Measurements from ENCODE around the gene ERAP2.

The ERAP2 gene

DNA sequence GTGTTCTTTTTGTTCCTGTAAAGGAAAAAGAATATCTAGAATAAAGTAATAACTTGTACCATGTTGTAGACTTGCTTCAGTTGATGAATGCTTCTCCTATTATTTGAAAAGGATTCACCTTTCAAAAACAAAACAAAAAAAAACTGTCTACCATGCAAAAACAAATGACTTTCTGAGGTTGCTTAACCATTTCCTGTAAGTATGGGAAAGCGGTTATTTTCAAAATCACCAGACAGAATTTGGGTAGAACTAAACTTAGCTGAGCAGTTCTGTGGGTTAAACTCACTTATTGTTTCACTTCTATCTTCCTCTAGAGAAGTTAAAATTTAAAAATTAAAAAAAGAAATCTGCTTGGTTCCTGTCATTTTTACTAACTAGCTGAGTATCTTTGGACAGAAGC is 84.8 kb downstream of the ERAP2 start:
- Histone ChIP-seq H3K4me3 (ENCODE audit: insufficient read depth in 1 of 2, low read depth in 1 of 2, low read length in 2 of 2) (no peak overlapping the region), H3K4ac (ENCODE audit: low read depth in 1 of 2, low read length in 2 of 2) (no peak overlapping the region), H4K91ac (ENCODE audit: low read length) (no peak overlapping the region), H3K27me3 (ENCODE audit: control insufficient read depth in 1 of 2, insufficient read depth in 1 of 2, low read length in 2 of 2) (no peaks in the 10 kb centered on the region), H3K18ac (ENCODE audit: low read depth in 1 of 2, low read length in 2 of 2) (no peak overlapping the region), H2BK12ac (ENCODE audit: low read length in 2 of 2) (no peak overlapping the region), H2AK5ac (ENCODE audit: low read length, severe bottlenecking) (no peak overlapping the region), H3K27ac (ENCODE audit: low read length, poor library complexity, severe bottlenecking) (no peak overlapping the region), H3K4me1 (ENCODE audit: control insufficient read depth, insufficient read depth, low read depth, low read length) (peaks cover 4% of the 10 kb centered on the region), H2BK5ac (ENCODE audit: low read depth, low read length, poor library complexity, severe bottlenecking) (no peak overlapping the region), H3K9me3 (ENCODE audit: control insufficient read depth, low read length) (no peaks in the 10 kb centered on the region), H3K79me1 (replicated peaks; ENCODE audit: low read length, poor library complexity, severe bottlenecking) (peaks cover 2% of the 10 kb centered on the region), H4K8ac (ENCODE audit: low read length) (no peak overlapping the region), H3K4me2 (ENCODE audit: low read length, poor library complexity, severe bottlenecking) (no peak overlapping the region), H3K14ac (ENCODE audit: low read length in 2 of 2) (no peak overlapping the region), H2AFZ (ENCODE audit: low read depth, low read length) (no peak overlapping the region), H2BK15ac (ENCODE audit: low read depth, poor library complexity, severe bottlenecking) (no peak overlapping the region), H3K23ac (ENCODE audit: low read length in 2 of 2) (no peak overlapping the region), H2BK120ac (ENCODE audit: low read depth, low read length) (no peak overlapping the region), H3K9ac (ENCODE audit: low read length) (no peak overlapping the region), H3K36me3 (ENCODE audit: control insufficient read depth in 1 of 2, insufficient read depth in 2 of 2, low read depth in 1 of 2, low read length in 2 of 2) (no peaks in the 10 kb centered on the region)
- no CpG with 5 or more reads among the region's 1 CpG for WGBS
- no peak for DNase-seq

DNA sequence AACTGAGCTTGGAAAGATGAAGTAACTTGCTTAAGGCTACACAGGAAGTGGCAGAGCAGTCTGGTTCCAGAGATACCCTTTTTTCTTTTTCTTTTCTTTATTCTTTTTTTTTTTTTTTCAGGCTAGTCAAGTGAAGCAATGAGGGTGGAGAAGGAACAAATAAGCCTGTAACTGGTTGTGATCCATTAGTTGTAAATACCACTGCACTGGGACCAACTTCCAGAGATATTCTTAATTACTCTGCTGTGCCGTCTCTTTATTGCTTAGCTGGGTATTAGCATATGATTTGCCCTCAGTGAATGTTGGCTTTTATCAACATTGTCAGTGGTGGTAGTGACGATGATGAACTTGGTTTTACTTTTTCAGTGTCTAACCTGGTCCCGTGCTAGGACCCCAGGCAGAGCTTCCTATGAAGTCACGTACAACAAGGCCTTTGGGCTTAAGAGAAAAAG is 86.3 kb downstream of the ERAP2 start:
- peak overlapping the region; percentile 8 for H2AK5ac ChIP-seq (ENCODE audit: low read length, severe bottlenecking)
- no peak overlapping the region for H2AFZ ChIP-seq (ENCODE audit: low read depth, low read length)
- no peak for DNase-seq
- H3K4me3 ChIP-seq (ENCODE audit: insufficient read depth in 1 of 2, low read depth in 1 of 2, low read length in 2 of 2): no peak overlapping the region
- H3K4me2 ChIP-seq (ENCODE audit: low read length, poor library complexity, severe bottlenecking): no peak overlapping the region
- H3K23ac ChIP-seq (ENCODE audit: low read length in 2 of 2): no peak overlapping the region
- no peak overlapping the region for H2BK15ac ChIP-seq (ENCODE audit: low read depth, poor library complexity, severe bottlenecking)
- peaks cover 2% of the 10 kb centered on the region for H3K4me1 ChIP-seq (ENCODE audit: control insufficient read depth, insufficient read depth, low read depth, low read length)
- no peak overlapping the region for H2BK120ac ChIP-seq (ENCODE audit: low read depth, low read length)
- H3K79me1 ChIP-seq (replicated peaks; ENCODE audit: low read length, poor library complexity, severe bottlenecking): peaks cover 3% of the 10 kb centered on the region
- H2BK5ac ChIP-seq (ENCODE audit: low read depth, low read length, poor library complexity, severe bottlenecking): no peak overlapping the region
- H3K36me3 ChIP-seq (ENCODE audit: control insufficient read depth in 1 of 2, insufficient read depth in 2 of 2, low read depth in 1 of 2, low read length in 2 of 2): no peaks in the 10 kb centered on the region
- peak overlapping the region; percentile 62 for H3K27ac ChIP-seq (ENCODE audit: low read length, poor library complexity, severe bottlenecking)
- H4K91ac ChIP-seq (ENCODE audit: low read length): no peak overlapping the region
- H2BK12ac ChIP-seq (ENCODE audit: low read length in 2 of 2): peak overlapping the region in 1 of 2 experiments; percentile 77
- no peak overlapping the region for H3K4ac ChIP-seq (ENCODE audit: low read depth in 1 of 2, low read length in 2 of 2)
- peak overlapping the region in 1 of 2 experiments; percentile 40 for H3K18ac ChIP-seq (ENCODE audit: low read depth in 1 of 2, low read length in 2 of 2)
- H3K9me3 ChIP-seq (ENCODE audit: control insufficient read depth, low read length): no peaks in the 10 kb centered on the region
- no peak overlapping the region for H3K14ac ChIP-seq (ENCODE audit: low read length in 2 of 2)
- H3K27me3 ChIP-seq (ENCODE audit: control insufficient read depth in 1 of 2, insufficient read depth in 1 of 2, low read length in 2 of 2): no peaks in the 10 kb centered on the region
- no peak overlapping the region for H4K8ac ChIP-seq (ENCODE audit: low read length)
- H3K9ac ChIP-seq (ENCODE audit: low read length): peak overlapping the region; percentile 23
- WGBS: 74% methylated on average over 3 of the region's 4 CpGs

DNA sequence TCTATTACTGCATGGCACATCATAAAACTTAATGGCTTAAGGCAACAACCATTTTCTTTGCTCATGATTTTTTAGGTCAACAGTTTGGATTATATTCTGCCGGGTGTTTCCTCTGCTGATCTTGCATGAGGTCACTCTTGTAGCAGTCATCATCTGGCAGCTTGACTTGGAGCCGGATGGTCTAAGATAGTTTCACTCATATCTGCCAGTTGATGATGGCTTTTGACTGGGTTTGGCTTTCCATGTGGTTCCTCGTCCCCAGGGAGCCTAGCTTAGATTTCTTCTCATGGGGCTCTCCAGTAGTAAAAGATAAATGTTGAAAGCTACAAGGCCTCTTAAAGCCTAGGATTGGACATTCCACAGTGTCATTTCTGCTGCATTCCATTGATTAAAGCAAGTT is 87.0 kb downstream of the ERAP2 start:
- Histone ChIP-seq H2BK120ac (ENCODE audit: low read depth, low read length) (no peak overlapping the region), H3K18ac (ENCODE audit: low read depth in 1 of 2, low read length in 2 of 2) (no peak overlapping the region), H3K23ac (ENCODE audit: low read length in 2 of 2) (no peak overlapping the region), H2BK5ac (ENCODE audit: low read depth, low read length, poor library complexity, severe bottlenecking) (no peak overlapping the region), H3K14ac (ENCODE audit: low read length in 2 of 2) (no peak overlapping the region), H4K91ac (ENCODE audit: low read length) (no peak overlapping the region), H2BK12ac (ENCODE audit: low read length in 2 of 2) (no peak overlapping the region), H3K4me1 (ENCODE audit: control insufficient read depth, insufficient read depth, low read depth, low read length) (peaks cover 2% of the 10 kb centered on the region), H3K36me3 (ENCODE audit: control insufficient read depth in 1 of 2, insufficient read depth in 2 of 2, low read depth in 1 of 2, low read length in 2 of 2) (no peaks in the 10 kb centered on the region), H3K4me2 (ENCODE audit: low read length, poor library complexity, severe bottlenecking) (no peak overlapping the region), H3K9me3 (ENCODE audit: control insufficient read depth, low read length) (no peaks in the 10 kb centered on the region), H3K27ac (ENCODE audit: low read length, poor library complexity, severe bottlenecking) (peak overlapping the region; percentile 42), H2AK5ac (ENCODE audit: low read length, severe bottlenecking) (no peak overlapping the region), H3K4me3 (ENCODE audit: insufficient read depth in 1 of 2, low read depth in 1 of 2, low read length in 2 of 2) (no peak overlapping the region), H4K8ac (ENCODE audit: low read length) (no peak overlapping the region), H3K27me3 (ENCODE audit: control insufficient read depth in 1 of 2, insufficient read depth in 1 of 2, low read length in 2 of 2) (no peaks in the 10 kb centered on the region), H3K79me1 (replicated peaks; ENCODE audit: low read length, poor library complexity, severe bottlenecking) (peaks cover 3% of the 10 kb centered on the region), H3K9ac (ENCODE audit: low read length) (peak overlapping the region; percentile 53), H2BK15ac (ENCODE audit: low read depth, poor library complexity, severe bottlenecking) (no peak overlapping the region), H3K4ac (ENCODE audit: low read depth in 1 of 2, low read length in 2 of 2) (no peak overlapping the region), H2AFZ (ENCODE audit: low read depth, low read length) (no peak overlapping the region)
- WGBS: 10% methylated on average over 3 of the region's 3 CpGs
- peak; percentile 71 for DNase-seq

DNA sequence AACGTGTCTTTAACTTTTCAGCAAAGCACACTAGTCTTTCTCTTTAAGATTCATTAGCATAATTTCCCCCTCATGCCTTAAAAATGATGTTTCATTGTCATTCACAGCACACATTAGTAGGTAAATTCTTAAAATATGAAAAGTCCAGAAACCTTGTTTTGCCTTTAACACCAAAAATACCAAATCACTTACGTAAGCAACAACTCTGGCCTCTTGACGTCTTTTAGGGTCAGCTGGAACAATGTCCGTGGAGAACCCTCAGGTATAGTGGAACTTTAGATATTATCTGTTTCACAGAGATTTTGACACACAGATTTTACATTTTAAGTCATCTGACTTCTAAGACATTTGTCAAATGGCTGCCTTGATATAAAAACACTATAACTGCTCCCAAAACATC is 90.5 kb downstream of the ERAP2 start:
- H2AK5ac ChIP-seq (ENCODE audit: low read length, severe bottlenecking): no peak overlapping the region
- H2BK5ac ChIP-seq (ENCODE audit: low read depth, low read length, poor library complexity, severe bottlenecking): no peak overlapping the region
- H3K79me1 ChIP-seq (replicated peaks; ENCODE audit: low read length, poor library complexity, severe bottlenecking): peaks cover 3% of the 10 kb centered on the region
- no peak overlapping the region for H3K18ac ChIP-seq (ENCODE audit: low read depth in 1 of 2, low read length in 2 of 2)
- H3K4ac ChIP-seq (ENCODE audit: low read depth in 1 of 2, low read length in 2 of 2): no peak overlapping the region
- H3K36me3 ChIP-seq (ENCODE audit: control insufficient read depth in 1 of 2, insufficient read depth in 2 of 2, low read depth in 1 of 2, low read length in 2 of 2): no peaks in the 10 kb centered on the region
- H2BK12ac ChIP-seq (ENCODE audit: low read length in 2 of 2): no peak overlapping the region
- H3K9ac ChIP-seq (ENCODE audit: low read length): no peak overlapping the region
- H2BK120ac ChIP-seq (ENCODE audit: low read depth, low read length): no peak overlapping the region
- H3K23ac ChIP-seq (ENCODE audit: low read length in 2 of 2): no peak overlapping the region
- no peaks in the 10 kb centered on the region for H3K9me3 ChIP-seq (ENCODE audit: control insufficient read depth, low read length)
- 87% methylated on average over 3 of the region's 4 CpGs for WGBS
- DNase-seq: no peak
- H3K27ac ChIP-seq (ENCODE audit: low read length, poor library complexity, severe bottlenecking): no peak overlapping the region
- no peaks in the 10 kb centered on the region for H3K27me3 ChIP-seq (ENCODE audit: control insufficient read depth in 1 of 2, insufficient read depth in 1 of 2, low read length in 2 of 2)
- no peak overlapping the region for H2BK15ac ChIP-seq (ENCODE audit: low read depth, poor library complexity, severe bottlenecking)
- no peak overlapping the region for H4K8ac ChIP-seq (ENCODE audit: low read length)
- H3K4me1 ChIP-seq (ENCODE audit: control insufficient read depth, insufficient read depth, low read depth, low read length): peaks cover 4% of the 10 kb centered on the region
- no peak overlapping the region for H2AFZ ChIP-seq (ENCODE audit: low read depth, low read length)
- H3K4me2 ChIP-seq (ENCODE audit: low read length, poor library complexity, severe bottlenecking): no peak overlapping the region
- H3K14ac ChIP-seq (ENCODE audit: low read length in 2 of 2): no peak overlapping the region
- H3K4me3 ChIP-seq (ENCODE audit: insufficient read depth in 1 of 2, low read depth in 1 of 2, low read length in 2 of 2): no peak overlapping the region
- no peak overlapping the region for H4K91ac ChIP-seq (ENCODE audit: low read length)

Measured in mesenchymal stem cell (in vitro differentiated cells and primary cell).